HL-60/S4 treated with retinoic acid at 250 ng/mL for 4 days and 3 days (cell line): ENCODE measurements around the gene IGFBP4.
"Not testable (repeated sequence)": the region's sequence is repeated elsewhere in the genome, so short reads cannot be mapped to it uniquely, and the experiment has no call there.

Experiments
- in situ Hi-C: fragments of 300-500 bp; cut with MboI; formaldehyde crosslinking; loops from 2 replicates; pipeline ENCODE4 v1.7.0; 2022; ENCODE audit warnings: low sequenced_read_pairs

Gene IGFBP4

DNA sequence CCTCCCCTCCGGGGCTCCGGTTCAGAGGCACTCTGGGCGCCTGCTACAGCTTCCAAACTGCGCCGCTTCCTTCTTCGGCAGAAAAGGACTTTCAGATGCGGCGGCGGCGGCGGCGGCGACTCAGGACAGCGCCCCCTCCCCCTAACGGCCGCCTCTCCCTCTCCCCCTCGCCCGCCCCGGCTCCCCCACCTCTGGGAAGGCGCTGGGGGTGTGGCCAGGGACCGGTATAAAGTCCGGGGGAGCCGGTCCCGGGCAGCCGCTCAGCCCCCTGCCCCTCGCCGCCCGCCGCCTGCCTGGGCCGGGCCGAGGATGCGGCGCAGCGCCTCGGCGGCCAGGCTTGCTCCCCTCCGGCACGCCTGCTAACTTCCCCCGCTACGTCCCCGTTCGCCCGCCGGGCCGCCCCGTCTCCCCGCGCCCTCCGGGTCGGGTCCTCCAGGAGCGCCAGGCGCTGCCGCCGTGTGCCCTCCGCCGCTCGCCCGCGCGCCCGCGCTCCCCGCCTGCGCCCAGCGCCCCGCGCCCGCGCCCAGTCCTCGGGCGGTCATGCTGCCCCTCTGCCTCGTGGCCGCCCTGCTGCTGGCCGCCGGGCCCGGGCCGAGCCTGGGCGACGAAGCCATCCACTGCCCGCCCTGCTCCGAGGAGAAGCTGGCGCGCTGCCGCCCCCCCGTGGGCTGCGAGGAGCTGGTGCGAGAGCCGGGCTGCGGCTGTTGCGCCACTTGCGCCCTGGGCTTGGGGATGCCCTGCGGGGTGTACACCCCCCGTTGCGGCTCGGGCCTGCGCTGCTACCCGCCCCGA is at the start of gene IGFBP4:
Gene IGFBP4, plus strand, starts transcription at position 255 of the 792 bp plus-strand sequence. Its CDS starts 286 bp downstream, at position 541.
- in situ Hi-C loops, result no loop called here

DNA sequence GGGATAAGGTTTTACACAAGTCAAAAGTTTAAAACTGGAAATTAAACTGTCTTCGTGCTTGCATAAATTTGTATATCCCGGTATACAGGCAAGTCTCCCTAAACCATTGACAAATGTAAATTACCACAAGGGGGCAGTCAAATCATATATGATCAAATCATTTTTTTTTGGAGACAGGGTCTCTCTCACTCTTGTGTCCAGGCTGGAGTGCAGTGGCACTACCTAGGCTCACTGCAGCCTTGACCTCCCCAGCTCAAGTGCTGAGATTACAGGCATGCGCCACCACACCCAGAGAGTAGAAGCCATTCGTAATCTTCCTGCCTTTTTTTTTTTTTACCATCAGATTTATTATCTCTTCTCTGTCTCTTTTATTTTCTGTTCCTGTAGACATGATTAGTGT is 44.1 kb upstream of the IGFBP4 start:
- in situ Hi-C loops, result no loop called here

DNA sequence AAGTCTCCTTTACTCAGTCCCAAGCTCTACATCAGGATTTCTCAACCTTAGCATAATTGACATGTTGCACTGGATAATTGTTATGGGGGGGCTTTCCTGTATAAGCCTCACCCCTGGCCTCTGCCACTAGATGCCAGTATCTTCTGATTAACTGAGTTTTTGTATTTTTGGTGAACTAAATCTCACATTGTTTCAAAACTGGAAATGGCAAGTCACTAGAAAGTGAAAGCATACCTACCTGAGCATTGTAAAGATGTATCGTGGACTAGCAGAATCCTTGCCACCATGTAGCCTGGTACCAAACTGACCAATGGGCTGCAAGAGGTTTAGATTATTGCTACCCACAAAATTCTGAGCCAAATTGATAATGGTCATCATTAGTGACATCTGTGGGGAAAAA is 40.6 kb upstream of the IGFBP4 start:
- in situ Hi-C loops, result no loop called here

DNA sequence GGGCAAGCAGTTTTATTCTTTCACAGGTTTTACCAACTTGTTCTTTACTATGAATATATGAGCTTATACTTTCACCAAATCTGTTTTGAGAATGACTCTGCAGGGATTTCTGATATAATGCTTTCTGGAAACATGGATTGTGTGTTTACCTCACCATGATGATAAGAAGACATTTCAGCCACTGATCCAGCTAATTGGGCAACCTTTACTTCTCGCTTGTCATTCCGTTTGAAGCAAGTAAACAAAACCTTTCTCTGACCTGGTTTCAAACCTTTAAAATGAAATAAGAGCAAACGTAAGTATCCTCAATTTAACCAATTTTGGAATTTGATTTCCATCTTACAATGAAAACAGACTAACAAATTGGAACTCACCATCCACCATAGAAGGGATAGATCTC is 39.2 kb upstream of the IGFBP4 start:
- in situ Hi-C loops, result no loop called here

DNA sequence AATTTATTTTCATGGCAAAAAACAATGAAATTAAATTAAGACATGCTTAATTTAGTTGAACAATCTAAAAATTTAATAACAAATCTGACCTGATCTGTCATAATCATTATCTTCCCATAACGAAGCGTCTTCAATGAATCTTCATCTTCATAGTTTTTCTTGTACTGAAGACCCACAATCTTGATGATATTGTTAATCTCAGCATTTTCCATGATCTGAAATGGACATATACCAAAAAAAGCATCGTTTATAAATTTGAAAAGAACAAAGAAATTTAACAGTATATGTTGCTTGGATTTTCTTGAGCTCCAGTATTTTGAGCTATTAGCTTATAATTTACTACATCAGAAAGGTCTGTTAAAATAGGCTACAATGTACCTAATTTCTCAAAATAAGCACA is 35.8 kb upstream of the IGFBP4 start:
- in situ Hi-C loops, result no loop called here

DNA sequence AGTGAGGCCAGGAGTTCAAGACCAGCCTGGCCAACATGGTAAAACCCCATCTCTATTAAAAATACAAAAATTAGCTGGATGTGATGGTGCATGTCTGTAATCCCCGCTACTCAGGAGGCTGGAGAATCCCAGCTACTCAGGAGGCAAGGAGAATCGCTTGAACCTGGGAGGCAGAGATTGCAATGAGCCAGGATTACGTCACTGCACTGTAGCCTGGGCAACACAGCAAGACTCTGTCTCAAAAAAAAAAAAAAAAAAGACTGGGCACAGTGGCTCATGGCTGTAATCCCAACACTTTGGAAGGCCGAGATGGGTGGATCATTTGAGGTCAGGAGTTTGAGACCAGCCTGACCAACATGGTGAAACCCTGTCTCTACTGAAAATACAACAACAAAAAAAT is 33.7 kb upstream of the IGFBP4 start:
- in situ Hi-C loops, result not testable (repeated sequence)

DNA sequence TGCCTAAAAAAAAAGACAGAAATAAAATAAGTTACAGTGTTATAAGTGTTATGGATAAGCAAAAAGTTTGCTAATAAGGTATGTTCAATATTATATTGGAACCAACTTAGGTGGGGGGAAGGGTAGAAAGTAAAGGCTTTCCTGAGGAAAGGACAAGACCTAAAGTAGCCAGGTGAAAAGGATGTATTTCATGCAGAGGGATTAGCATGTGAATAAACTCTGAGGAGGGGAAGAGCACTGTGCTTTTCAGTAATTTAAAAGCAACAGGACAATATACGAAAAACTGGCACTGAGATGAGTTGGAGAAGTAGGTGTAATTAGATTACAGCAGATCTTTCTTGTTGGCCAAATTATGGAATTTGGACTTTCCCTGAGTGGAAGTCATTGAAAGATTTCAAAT is 33.2 kb upstream of the IGFBP4 start:
- in situ Hi-C loops, result no loop called here

DNA sequence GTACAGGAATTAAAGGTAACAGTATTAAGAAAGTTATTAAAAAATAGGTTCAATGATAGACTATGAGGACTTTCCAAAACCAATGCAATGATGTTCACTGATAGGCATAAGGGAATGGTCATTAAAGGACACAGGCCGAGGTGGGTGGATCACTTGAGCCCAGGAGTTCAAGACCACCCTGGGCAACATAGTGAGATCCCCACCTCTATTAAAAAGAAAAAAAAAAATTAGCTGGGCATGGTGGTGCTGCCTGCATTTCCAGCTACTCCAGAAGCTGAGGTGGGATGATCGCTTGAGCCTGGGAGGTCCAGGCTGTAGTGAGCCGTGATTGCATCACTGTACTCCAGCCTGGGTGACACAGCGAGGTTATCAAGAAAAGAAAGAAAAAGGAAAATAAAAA is 31.4 kb upstream of the IGFBP4 start:
- in situ Hi-C loops, result no loop called here

DNA sequence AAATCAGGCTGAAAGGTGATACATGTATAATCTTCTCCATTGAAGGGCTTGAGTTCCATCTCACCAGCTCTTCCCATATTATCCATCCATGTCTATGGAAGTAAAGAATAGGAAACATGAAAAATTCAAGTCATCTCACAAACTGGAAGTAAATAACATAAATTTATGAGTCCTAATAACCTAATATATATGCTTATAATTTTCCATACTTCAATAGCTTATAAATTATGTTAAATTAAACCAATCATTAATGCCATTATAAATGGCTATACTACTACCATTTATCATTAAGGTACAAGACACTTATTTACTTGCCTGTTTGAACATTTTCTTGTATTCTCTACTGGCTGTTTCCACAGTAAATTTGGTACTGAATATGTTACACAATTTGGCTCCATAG is 30.4 kb upstream of the IGFBP4 start:
- in situ Hi-C loops, result no loop called here

DNA sequence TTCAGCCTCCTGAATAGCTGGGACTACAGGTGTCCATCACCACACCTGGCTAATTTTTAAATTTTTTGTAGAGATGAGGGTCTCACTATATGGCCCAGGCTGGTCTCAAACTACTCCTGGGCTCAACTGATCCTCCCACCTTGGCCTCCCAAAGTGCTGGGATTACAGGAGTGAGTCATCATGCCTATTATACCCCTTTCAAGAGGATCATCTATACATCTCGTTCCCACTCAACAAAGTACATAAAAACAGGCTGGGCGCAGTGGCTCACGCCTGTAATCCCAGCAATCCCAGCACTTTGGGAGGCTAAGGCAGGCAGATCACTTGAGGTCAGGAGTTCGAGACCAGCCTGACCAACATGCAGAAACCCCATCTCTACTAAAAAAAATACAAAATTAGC is 28.9 kb upstream of the IGFBP4 start:
- in situ Hi-C loops, result not testable (repeated sequence)

DNA sequence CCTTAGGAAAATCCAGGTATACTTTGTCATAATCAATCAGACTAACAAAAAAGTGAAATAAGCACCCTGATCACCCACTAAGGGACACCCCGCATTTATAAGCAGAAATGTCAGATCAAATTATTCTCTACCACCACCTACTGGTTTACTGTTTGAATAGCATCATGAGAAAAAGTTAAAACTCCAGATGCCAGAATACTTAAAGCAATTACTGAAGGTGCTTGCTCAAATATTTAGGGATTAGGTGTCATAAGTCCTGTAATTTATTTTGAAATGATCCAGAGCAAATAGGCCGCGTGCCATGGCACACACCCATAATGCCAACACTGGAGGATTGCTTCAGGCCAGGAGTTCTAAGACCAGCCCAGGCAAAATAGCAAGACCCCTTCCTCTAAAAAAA is 27.9 kb upstream of the IGFBP4 start:
- in situ Hi-C loops, result no loop called here

DNA sequence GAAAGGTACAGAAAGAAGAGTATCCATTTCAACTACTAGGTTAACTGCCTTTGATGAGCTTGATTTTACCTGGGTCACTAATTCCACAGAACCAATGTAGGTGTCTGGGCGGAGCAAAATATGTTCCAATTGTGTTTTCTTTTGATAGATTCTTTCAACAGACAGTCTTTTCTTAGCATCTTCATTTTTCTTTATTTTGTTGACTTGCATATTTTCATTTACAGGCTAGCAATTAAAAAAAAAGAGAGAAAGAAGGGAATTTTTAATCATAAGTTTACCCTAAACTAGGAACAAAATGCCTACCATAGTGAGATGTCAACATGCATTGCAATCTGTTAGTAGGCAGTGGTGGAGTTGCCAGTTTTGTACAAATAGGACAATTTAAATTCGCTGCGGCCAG is 26.6 kb upstream of the IGFBP4 start:
- in situ Hi-C loops, result no loop called here

DNA sequence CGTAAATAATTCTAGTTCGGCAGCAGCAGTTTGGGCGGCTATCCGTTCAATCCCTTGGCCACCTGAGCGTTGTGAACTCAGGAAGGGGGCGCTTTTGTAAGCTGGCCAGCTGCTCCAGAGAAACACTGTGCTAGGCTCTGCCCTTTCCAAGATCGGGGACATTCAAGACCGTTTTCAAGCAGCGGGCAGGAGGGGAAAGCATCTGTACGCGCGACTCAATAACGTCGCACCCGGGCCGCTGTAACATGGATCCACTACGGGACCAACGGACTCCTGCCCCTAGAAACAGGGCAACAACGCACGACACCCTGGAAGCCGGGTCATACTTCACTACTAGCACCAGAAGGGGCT is 26.0 kb upstream of the IGFBP4 start:
- in situ Hi-C loops, result no loop called here

DNA sequence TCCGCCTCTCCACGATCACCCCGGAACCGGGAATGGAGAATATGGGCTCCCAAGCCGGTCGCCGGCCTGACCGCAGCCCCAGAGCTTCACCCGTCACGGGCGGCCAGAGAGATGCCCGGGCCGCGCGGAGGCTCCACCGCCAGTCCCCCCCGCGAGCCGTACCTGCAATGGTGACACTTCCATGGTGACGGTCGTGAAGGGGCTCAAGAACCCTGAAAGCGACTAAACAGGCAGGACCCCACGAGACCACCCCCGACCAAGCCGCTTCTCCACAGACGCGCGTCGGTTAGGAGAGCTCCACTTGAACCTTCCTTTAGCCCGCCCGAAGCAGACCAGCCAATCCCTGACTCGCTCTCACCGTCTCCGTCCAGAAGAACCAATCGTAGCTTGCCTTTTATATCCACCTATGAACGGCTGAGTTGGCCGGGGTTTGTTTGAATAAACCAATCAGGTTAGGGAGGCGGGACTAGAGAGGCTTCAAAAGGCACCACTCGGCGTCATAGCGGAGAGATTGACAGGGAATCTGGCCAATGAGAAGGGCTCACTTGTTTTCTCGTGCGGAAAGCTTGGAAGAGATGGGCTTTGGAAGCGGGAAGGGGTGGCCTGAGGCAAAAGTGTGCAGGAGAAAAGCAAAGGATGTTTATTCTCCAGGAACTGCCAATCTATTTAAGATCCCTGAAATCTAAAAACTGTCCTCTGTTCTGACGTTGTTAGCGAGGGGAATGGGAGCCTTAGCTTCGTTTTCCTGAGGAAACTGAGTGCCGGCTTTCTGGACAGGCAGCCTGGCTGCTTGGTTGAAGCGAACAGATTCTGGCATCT is 25.4 kb upstream of the IGFBP4 start, which contains the start of gene TOP2A:
Gene TOP2A, minus strand, starts transcription at position 288 of the 819 bp plus-strand sequence. Its CDS starts 105 bp downstream, at position 183.
- in situ Hi-C loops, result no loop called here

DNA sequence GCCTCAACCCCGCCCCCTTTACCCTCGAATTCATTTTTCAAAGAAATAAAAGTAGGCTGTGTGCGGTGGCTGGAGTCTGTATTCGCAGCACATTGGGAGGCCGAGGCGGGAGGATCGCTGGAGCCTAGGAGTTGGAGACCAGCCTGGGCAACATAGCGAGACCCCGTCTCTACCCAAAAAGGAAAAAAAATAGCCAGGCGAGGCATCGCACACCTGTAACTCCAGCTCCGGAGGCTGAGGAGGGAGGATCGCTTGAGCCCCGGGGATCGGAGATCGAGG is 24.9 kb upstream of the IGFBP4 start:
- in situ Hi-C loops, result no loop called here

DNA sequence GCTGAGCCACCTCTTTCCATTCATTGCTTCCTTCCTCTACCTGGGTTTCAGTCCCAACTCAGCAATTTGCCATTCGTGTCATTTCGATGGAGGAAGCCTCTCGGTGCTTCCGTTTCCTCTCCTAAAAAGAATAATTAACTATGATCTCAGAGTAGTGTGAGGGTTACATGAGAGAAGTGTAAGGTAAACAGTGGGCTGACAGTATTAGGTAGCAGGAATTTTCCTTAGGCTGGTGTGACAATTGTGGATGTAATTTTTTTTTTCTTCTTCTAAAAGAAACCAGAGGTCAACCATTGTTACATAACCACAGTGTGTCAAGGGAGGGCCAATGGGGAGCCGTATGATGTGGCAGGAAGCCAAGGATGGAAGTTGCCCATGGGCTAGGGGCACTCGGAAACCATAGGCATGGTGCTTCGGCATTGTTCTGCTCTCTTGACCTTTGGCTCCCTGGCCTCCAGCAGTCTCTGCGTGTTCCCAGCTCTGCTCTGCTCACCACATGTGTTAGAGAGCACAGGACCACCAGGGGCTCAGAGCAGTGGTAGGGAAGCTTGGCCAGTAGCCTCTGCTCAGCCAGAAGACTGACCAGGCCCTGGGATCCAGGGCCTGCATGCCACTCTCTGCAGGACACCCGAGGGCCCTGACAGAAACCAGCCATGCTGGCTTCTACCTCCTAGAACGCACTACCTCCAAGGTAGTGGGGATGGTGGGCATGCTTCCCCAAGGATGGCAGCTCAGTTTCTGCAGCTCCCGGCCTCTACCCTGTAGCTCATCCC is 23.5 kb upstream of the IGFBP4 start:
- in situ Hi-C loops, result no loop called here

DNA sequence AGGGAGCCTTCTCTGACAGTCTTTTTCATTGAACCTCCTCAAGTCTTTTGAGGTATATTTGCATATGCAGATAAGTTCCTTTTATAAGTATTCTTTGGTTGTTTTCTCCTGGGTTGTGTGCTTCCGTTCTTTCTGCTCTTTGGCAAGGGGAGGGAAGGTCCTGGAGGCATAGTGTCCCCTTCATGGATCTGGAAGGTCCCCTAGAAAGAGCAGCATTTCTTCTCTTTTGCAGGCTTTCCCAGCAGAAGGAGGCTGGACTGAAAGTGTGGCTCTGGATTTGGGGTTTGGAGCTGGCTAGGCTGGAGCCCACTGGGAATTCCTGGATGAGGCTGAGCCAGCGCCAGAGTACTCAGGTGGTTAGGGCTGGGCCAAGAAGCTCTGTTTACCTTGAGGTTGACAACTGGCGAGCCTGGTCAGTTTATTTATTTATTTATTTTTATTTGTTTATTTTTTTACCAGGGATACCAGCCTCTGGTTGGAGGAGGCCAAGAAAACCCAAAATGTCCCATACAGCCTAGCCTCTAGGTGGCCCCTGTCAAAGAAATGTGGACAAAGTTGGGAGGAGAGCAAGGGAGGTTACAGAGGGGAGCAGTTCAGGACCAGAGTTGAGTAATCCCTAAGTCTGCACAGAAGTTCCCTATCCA is 20.1 kb upstream of the IGFBP4 start:
- in situ Hi-C loops, result no loop called here

DNA sequence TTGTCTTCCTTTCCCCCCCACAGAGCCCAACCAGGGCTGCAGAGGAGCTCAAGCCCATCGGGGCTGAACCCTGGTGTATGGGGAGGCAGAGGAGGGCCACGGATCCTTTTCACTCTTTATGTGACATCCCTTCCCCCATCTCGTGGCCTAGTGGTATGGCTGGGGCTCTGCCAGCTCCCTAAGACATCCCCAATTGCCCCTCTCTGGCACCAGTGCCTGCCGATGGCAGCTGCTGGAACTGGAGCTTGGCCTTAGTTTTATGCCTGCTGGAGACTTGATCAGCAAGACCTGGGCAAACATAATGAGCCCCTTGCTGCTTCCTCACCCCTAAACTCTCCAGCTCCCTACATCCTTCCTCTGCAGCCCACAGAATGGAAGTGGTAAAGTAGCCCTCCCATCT is 17.5 kb upstream of the IGFBP4 start:
- in situ Hi-C loops, result no loop called here

DNA sequence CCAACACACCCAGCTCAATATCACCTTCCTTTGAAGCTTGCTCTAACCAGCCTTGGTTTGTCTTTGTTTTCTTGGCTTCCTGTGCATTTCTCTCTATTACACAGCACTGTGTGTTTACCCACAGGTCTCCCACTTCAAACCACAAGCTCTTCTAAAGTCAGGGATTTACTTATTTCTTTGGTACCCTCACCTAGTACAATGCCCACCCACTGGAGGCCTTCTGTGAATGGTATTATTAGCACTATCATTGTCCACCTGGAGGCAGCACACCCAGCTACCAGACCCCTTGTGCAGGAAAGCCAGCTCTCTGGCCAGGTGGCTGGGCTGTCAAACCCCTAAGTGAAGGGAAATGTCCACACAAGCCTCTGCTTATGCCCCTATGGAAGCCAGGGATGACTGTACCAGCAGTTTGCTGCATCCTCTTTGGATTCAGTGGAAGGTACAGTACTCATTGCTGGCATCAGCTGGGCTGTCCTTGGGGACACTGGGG is 16.2 kb upstream of the IGFBP4 start:
- in situ Hi-C loops, result no loop called here

DNA sequence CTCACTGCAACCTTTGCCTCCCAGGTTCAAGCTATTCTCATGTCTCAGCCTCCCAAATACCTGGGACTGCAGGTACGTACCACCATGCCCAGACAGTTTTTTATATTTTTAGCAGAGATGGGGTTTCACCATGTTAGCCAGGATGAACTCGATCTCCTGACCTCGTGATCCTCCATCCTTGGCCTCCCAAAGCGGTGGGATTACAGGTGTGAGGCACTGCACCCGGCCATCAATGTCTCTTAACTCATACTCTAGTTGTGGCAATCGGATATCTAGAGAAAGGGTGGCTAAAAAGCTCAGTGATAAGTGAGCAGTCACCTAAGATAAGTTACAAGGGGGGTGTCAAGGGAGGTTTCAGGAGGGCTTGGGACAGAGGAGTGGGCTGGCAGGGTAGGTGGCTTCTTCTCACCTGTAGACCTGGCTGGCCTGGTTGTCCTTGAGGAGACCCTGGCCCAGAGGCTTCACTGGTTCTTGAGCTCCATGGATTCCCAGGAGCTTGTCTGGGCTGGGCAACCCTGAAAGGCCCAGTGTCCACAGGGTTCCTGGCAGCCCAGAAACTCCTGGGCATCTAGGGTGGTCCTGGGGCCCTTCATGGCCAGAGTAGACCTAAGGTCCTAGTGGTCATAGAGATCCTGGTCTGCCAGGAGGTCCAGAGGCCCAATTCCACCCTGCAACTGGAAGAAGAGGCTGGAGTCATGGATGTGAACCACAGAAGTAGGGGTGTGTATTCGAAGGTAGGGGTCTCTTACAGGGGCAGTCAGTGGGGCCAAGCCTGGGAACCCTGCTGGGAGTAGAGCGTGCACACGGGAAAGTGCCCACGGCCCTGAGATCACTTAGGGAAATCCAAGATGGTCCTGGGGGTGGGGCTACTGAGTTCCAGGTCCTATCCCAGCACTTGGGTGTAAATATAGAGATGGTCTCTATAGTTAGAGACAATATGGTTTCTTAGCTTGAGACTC is 12.7 kb upstream of the IGFBP4 start:
- in situ Hi-C loops, result no loop called here
